Activated CD8-positive, alpha-beta memory T cell treated with anti-CD3 and anti-CD28 coated beads, Interleukin-2, amount 50 U/mL, for 48 hours (primary cell): ENCODE data around the gene SRMS.

ENCODE experiments used
- DNase-seq: peaks from one replicate; pipeline ENCODE4 v3.0.0-alpha.2; 2020

Gene SRMS, protein sequence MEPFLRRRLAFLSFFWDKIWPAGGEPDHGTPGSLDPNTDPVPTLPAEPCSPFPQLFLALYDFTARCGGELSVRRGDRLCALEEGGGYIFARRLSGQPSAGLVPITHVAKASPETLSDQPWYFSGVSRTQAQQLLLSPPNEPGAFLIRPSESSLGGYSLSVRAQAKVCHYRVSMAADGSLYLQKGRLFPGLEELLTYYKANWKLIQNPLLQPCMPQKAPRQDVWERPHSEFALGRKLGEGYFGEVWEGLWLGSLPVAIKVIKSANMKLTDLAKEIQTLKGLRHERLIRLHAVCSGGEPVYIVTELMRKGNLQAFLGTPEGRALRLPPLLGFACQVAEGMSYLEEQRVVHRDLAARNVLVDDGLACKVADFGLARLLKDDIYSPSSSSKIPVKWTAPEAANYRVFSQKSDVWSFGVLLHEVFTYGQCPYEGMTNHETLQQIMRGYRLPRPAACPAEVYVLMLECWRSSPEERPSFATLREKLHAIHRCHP

DNA sequence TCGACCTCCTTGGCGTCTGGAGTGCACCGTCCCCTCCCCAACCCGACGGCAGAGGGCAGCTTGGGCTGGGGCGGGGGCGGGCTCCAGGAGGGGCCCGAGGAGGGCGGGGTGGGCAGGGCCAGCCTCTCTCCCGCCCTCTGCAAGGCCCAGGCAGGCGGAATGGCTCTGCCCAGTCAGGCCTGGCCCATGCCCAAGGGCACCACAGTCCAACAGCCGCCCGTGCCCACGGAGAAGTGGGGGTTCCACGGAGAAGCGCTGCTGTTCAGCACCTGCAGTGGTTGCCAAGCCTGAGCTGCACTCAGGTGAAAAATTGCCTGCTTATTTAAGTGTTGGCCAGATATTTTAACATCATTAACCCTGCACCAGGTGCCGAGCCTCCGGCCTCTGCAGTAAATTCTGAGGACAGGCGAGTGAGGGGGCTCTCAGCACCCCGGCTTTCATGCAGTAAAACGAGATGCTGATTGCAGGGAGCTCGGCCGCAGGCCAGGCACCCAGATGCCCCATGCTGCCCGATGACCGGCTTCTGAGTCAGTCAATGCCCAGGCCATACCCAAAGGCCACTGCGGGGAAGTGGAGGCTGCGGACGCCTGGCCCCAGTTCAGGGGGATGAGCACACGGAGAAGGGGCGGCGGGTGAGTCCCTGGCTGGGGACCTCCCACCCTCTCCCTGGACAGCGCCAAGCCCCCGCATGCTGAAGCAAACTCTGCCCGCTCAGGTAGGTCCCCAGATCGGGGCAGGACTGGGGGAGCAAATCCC, at the start of gene SRMS:
Gene SRMS, minus strand, starts transcription at position 25 of the 756 bp plus-strand sequence. CDS start 286 bp downstream, outside the sequence.
- no peak for DNase-seq

DNA sequence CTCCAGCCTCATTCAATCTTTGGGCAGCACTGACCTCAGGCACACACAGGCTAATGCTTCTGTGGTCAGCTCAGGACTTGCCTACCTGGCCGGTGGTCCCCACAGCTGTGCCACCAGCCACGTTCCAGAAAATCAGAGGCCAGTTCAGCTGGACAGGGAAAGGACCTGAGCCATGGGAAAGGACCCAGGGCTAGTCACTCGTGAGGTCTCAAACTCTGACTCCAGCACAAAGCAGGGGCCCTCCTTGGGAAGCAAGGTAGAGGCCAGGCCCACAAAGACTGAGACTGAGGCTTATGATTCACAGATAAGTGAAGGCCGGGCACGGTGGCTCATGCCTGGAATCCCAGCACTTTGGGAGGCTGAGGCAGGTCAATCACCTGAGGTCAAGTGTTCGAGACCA, 48.9 kb upstream of the SRMS start:
- DNase-seq: no peak

DNA sequence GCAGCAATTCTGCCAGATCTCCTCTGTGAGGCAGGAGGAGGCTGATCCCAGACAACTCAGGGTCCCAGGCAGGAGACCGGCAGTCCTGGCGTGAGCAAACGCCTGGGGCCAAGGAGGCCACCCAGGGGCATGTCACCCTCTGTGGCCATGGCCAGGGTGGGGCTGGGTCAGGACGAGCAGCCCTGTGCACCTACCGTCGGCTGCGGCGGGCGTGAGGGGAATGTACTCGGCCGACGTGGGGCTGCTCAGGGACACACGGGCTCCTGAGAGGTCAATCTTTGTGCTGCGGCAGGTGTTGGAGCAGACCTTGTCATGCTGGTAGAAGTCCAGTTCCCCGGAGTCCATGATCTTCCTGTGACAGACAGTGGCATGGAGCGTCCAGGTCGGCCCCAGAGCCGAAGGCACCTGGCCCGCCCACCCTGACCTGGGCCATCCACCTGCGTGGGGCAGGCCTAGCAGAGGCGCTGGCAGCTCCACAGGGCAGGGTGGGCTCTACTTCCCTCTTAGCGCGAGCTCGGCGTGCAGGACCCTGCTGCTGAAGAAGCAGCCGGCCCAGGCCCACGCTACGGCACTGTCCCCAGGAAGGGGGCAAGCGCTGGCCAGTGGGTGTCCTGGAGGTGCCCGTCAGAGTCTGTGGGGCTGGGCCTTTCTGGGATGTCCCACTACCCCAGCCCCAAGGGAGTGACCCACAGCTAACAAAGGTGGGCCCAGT, 48.0 kb upstream of the SRMS start:
- no peak for DNase-seq

DNA sequence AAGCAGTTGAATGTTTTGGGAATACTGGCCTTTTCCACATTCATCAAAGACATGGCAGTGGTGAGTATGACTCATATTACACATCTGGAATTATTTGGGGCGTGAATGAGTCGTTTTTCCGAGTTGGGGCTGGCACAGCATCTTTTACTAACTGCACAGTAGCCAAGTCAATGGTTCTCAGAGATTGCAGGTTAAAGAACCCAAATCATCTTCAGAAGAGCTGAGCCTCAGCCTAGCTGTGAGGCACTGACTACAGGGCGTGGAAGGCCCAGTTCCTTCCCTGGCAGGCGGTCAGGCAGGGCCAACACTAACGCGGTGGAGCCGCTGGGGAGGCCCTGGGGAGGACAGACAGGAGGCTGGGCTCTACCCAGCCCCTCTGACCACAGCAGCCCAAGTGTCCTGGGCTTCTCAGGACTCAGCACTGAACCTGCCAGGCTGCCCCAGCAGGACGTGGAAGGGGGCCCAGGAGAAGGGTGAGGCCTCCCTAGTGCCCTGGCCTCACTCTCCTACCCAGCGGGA, 46.6 kb upstream of the SRMS start:
- no peak for DNase-seq

DNA sequence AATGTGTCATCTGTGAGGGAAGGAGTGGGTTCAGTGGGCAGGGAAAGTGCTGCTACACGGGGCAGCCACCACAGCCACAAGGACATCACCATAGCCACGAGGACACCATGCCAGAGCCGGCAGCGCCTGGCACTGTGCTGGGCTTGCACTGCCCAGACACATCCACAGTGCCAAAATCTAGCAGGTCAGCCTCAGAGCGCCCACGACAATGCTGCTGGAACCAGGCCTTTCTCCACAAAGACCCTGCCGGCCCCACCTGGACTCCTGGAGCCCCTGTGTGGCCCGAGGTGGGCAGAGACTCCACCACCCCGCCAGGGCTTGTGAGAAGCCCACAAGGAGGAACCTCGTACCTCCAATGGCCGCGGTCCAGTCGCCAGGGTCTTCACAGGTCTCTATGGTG, 45.1 kb upstream of the SRMS start:
- no peak for DNase-seq

DNA sequence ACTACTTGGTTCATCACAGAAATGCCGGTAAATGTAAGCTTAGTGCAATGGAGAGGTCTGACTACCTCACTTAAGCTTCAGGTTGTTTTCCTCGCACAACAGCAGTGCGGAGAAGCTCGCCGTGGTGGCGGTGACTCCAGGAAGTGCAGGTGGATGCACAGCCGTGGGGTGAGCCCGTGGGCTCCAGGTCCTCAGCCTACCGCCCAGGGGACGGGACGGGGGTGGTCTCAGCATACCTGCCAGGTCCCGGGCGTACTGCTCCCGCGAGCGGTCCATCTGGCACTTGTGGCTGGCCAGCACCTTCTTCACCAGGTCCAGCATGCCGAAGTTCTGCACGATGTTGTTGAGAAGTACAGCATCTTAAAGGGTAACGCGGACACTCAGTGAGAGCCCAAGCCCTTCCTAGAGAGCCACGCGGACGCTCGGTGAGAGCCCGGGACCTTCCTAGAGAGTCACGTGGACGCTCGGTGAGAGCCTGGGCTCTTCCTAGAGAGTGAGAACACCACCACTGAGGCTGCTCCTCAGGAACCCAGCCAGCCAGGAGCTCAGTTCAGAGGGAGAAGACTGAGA, 44.3 kb upstream of the SRMS start:
- no peak for DNase-seq

DNA sequence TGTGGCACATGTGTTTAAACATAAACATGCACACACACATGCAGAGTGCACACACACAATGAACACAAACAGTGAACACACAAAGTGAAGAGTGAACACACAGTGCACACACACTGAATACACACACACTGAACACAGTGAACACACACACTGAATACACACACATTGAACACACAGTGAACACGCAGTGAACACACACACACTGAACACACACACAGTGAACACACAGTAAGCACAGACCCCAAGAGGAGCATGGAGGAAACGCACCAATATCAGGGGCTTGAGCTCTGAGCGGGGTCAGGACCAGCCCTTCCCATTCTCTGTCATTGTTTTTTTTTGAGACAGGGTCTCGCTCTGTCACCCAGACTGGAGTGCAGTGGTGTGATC, 43.6 kb upstream of the SRMS start:
- no peak for DNase-seq

DNA sequence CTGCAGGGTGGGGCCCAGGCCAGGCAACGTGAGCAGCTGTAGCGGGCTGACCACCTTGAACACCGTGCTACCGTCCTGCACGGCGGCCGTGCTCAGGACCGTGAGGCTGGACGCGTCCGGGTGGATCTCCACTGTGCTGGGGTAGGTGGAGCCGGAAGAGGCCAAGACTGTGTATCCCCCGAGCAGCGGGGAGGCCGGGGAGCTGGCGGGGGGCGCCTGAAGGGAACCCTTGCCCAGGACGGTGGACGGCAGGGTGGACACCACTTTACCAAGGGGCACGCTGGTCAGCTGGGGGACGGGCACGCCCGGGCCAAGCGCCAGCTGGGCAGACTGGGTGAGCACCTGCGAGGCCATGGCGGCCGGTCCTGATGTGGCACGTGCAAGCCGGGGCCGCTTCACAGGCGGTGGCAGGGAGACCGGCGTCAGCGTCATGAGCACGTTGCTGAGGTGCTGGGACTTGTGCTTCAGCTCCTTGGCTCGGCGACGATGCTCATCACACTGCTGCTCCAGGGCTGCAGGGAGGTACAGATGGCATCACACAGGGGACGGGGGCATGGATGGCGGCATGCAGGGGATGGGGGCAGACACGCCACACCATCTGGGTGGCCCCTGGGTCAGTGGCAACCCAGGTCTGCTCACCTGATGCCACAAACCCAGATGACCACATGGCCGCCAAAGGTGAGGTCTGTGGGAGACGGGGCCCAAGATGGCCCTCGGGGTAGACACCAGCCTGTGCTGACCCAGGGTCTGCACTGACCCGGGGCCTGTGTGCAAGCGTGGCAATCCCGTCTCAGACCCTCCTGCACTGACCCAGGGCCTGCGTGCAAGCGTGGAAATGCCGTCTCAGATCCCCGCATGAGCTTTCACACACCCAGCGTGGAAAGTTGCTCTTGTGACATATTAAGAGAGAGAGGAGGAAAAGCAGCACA, 42.9 kb upstream of the SRMS start:
- no peak for DNase-seq

DNA sequence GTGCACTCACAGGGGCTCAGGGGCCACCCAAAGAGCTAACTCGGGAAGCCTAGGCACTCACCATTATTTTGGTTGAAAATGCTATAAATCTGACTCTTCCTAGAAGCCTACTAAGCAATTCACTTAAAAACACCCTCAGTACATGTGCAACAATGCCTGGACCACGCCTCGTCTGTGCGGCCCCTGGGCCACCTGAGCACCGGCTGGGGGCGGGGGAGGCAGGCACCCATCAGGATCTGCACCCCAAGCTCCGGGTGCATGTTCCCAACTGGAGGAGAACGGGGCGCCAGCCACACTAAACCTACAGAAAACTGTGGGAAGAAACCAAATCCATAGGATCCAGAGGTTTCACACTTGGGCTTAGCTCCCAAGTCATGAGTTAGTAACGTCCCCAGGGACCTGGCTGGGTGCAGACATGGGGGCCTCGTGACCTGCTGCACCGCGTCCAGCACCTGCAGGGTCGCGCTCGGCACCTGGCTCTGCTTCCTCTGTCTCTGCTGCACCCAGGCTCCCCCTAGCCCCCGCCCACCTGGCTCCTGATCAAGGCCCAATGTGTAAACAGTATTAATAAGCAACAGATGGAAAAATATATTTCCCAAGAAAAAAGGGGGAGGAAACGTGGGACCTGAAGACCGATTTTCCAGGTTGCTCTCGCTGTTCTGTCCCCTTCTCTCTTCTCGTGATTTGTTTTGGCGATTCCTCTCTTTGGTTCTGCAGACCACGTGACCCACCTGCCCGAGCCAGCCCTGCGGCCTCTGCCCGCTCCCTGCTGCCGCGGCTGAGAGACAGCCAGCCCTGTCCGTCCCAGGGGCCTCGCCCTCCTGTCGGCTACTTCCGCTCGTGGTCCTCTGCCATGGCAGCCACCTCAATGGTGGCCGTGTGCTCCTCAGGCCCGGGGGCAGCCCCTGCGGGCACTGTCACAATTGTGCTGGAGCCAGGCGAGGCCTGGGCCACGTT, 42.0 kb upstream of the SRMS start:
- DNase-seq: no peak

DNA sequence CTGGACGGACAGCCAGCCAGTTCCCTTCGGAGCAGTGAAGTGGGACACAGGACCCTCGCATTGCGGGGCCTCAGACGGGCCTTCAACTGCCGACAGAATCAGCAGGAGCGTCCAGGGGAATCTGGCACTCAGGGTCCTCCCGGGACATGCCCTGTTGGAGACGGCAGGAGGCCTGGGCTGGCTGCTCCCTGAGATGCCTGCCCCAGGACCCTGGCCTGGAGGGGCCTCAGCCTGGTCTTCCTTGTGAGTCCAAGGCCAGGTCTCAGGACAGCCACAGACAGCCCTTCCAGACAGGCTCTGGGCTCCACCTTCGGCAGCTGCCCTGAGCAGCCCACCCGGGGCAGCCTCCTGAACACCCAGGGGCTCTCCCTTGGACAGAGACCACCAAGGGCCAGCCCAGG, 41.1 kb upstream of the SRMS start:
- DNase-seq: no peak

DNA sequence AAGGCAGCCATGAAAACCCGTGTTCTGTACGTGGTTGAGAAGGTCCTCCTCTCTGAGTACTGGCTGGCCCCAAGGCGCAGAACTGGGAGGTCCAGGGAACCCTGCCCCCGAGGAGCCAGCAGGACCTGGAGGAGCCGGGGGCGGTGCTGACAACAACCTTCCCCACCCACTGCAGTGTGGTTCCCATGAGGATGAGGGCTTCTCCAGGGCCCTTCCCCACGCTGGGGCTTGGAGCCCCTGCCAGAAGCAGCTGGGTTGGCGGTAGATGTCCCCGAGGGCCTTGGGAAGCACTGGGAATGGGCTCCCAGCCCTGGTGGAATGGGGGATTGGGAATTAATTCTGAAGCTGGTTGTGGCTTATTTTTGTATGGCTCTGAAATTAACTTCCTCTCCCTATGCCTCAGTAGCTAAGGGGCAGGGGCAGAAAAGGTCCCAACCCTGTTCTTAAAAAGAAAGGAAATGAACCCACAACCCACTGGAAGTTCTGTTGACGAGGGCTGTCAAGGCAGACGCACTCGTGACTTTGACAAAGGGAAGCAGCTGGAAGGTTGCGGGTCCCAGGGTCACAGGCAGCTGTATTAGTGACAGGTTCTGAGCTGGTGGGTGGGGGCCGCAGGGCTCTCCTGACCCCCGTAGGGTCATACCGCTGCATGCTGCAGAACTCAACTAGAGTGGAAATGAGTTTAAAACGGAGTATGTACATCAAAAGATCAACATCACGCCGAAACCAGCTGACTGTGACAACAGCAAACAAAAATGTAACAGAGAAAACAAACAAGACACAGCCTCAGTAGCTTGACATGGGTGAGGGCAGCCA, 40.4 kb upstream of the SRMS start:
- DNase-seq: no peak

DNA sequence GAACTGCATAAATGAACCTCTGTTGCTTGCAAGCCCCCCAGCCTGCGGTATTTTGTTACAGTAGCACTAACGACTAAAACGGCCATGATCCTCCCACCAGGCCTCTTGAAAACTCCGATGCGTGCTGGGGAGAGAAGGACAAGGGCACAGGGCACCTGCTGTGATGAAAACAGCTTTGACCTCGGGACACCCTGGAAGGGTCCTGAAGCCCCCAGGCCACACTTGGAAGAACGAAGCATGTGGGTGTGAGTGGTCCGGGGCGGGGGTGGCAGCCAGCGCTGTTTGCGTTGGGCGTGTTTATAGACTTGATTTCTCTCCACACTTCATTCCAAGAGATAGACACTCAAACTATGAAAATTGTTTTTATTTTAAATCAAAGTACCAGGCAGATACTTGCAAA, 39.7 kb upstream of the SRMS start:
- no peak for DNase-seq

DNA sequence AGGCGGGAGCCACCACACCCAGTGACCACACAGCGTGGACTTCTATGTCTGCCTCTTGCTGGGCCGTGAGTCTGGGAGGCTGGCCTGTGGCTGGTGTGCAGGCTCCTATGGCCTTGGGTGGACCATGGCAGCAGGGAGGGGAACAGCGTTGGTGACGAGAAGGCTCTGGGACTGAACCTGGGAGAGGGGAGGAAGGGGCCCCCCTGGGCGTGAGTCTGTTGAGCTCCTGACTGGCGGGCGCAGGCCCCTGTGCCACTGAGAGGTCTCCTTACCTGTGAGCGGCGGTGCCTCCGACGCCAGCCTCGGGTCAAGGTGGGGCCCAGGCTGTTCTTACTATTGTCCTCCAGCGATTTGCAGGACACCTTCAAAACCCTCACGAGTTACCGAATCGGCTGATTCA, 39.2 kb upstream of the SRMS start:
- DNase-seq: no peak

DNA sequence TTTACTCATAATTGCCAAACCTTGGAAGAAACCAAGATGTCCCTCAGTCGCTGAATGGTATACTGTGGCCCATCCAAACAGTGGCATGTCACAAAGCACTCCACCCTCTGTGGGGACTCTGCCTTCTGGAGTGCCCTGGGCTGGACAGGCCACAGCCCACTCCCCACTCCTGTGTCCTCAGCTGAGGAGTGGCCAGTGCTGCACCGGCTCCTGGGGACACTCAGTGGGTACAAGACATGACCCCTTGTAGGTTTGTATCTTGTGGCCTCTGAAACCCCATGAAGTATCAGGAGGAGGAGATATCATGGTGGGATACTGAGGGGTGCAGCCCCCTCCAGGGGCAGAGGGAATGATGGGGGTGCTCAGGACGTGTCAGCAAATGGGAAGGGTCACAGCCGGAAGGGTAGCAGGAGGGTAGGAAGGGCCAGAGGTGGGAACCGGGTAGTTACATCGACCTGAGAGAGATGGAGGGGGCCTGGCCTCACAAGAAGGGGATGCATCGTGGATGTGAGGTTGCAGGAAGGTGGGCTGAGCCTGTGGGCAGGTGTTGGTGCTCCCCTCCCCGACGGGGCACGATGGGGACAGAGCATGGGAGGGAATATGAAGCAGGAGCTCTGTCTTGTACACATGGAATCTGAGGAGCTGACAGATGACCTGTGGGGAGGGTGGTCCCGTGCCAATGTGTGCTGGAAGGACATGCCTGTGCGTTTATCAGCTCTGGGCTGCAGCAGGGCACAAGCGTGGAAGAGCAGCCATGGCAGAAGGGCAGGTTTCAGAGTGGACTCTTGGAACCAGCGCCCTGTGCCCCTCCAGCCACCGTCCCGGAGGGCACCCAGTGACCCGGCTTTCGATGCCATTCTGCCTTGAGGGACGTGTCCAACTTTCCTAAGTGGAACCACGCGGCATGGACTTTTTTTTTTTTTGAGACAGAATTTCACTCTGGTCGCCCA, 38.3 kb upstream of the SRMS start:
- DNase-seq: no peak

DNA sequence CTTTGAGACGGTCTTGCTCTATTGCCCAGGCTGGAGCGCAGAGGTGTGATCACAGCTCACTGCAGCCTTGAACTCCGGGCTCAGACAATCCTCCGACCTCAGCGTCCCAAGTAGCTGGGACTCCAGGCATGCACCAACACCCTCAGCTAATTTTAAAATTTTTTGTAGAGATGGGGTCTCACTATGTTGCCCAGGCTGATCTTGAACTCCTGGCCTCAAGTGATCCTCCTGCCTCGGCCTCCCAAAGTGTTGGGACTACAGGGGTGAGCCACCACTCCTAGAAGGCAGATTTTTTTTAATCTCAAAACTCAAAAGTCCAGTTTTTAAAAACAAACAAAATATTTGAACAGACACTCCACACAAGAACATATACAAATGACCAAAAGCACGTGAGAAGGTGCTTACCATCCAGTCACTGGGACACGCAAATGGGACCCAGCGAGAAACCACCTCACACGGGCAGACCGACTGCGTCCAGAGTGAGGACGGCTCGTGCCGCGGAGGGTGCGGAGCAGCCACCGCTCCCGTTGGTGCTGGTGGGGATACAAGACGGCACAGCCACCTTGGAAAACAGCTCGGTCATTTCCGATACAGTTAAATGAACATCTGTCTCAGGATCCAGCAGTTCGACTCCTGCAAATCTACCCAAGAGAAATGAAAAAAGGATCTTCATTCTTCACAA, 35.0 kb upstream of the SRMS start:
- no peak for DNase-seq

DNA sequence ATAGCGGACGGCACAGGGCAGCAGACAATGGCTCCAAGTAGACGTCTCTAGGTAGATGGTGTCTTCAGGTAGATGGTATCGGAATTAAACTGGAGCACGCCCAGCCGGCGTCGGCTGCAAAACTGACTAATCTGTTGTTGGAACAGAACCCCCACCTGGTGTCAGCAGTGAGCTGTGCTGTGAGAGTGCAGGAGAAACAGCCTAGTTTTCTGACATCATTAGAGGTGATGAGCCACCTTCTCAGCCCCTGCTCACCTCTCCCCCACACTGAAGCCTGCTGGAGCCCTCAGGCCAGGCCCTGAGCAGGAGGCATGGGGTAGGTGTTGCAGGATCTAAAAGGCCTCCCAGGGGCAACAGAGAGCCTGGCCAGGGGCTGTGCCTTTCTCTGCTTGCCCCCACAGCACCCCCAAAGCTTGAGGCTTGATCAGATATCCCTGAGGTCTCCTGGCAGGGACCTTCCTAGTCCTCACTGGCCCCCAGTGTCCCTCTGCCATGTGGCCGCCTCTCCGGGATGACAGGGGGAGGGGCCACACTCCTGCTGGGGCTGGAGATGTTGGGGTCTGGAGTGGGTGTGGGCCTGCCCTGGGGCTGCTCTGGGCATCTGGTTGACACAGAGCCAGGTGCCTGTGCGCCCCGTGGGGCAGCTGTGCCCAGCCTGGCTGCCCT, 33.4 kb upstream of the SRMS start:
- DNase-seq: peak; percentile 79

DNA sequence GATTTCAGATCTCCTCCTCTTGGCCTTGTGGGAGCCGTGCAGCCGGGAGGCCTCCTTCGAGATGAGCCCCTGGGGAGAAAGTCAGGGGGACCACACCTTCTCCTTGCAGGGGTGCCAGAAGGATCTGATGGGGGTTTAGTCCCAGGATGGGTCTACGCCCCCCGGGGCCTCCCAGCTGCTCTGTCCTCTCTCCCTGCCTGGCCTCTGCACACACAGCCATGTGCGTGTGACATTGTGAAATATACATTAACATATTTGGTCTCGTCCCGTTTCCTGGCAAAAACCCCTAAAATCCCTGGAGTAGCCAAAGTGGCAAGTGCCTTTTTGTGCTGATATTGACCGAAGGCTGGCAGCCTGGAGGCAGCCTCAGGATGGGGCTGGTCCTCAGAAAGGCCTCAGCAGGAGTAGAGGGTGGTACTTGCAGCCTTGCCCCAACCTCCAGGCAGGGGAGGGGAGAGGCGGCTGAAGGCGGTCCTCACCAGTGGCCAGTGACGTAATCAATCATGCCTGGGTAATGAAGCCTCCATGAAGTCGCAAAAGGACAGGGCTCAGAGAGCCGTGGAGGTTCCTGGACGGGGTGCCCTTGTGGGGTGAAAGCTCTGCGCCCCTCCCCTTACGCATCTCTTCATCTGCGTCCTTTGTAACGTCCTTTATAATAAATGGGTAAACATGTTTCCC, 31.6 kb upstream of the SRMS start:
- no peak for DNase-seq
